Aorta (tissue), 5 donors: ENCODE measurements around the gene C1orf105. TPM values are rescaled to one million over a fixed set of nuclear protein-coding genes. Genes with fewer than 3 reads are reported as not detected.

ENCODE experiments used
- ATAC-seq: fragments of 200-7000 bp; cut with Tn5 transposase; one replicate; pipeline ENCODE4 v1.9.1; 2022; ENCODE audit warnings: moderate library complexity; ENCODE audit not compliant: low FRiP score
- DNase-seq, 2 donors: peaks; one replicate each; pipeline ENCODE4 v3.0.0-alpha.2; 2020
- H3K27ac ChIP-seq, 2 donors: one replicate each; pipeline ENCODE4 v1.5.1; 2013; ENCODE audit warnings: low read length in 2 of 2, mild to moderate bottlenecking in 2 of 2, moderate library complexity in 2 of 2, control low read depth in 1 of 2, inconsistent platforms in 1 of 2, low read depth in 1 of 2
- H3K27me3 ChIP-seq, 2 donors: one replicate each; pipeline ENCODE4 v1.6.1; 2013; ENCODE audit warnings: control low read depth in 1 of 2, low read length in 1 of 2, mild to moderate bottlenecking in 1 of 2, moderate library complexity in 1 of 2; ENCODE audit not compliant: insufficient read depth in 2 of 2, control insufficient read depth in 1 of 2
- H3K36me3 ChIP-seq, 2 donors: one replicate each; pipeline ENCODE4 v1.6.1; 2013; ENCODE audit warnings: control low read depth in 1 of 2, low read length in 1 of 2, mild to moderate bottlenecking in 1 of 2; ENCODE audit not compliant: insufficient read depth in 2 of 2, control insufficient read depth in 1 of 2
- H3K4me1 ChIP-seq, 2 donors: one replicate each; pipeline ENCODE4 v1.6.1; 2013; ENCODE audit warnings: low read length in 2 of 2, control low read depth in 1 of 2, mild to moderate bottlenecking in 1 of 2, moderate library complexity in 1 of 2; ENCODE audit not compliant: insufficient read depth in 2 of 2, control insufficient read depth in 1 of 2
- H3K4me3 ChIP-seq, 2 donors: one replicate each; pipeline ENCODE4 v1.5.1; 2013; ENCODE audit warnings: low read length in 2 of 2, control low read depth in 1 of 2, mild to moderate bottlenecking in 1 of 2
- H3K9me3 ChIP-seq: one replicate; pipeline ENCODE4 v1.6.1; 2013; ENCODE audit warnings: mild to moderate bottlenecking, low read length; ENCODE audit not compliant: control insufficient read depth
- WGBS, 2 donors: extraction: QIAGEN DNeasy Blood & Tissue Kit; methylation state at CpG; one replicate each; pipeline ENCODE4 v1.1.7; 2013; 5-methylcytosine and 5-hydroxymethylcytosine counted together
- intact Hi-C, 2 donors: fragments of 100-400 bp; cut with DNase I; formaldehyde crosslinking; loops; one replicate each; pipeline versions ENCODE4 v1.14.2 to v1.15.0; 2022
- polyA plus RNA-seq, 2 donors: library from polyadenylated mRNA; stranded (reverse); fragments of 200-250 nt; gene quantifications; one replicate each; pipeline ENCODE4 v1.2.3, GENCODE V29; 2013
- total RNA-seq, 2 donors: library from RNA; stranded (reverse); fragmentation: NEBNext Ultra II Directional; extraction: Animal tissue kit (Norgen Biotek cat#: 25700); gene quantifications; one replicate each; pipeline ENCODE4 v1.2.1, GENCODE V29; 2021
- donor health status: healthy with polysubstance abuse.
- donor health status: Bipolar disorder and iron deficiency.
- donor health status: DM: no; HTN: no; CAD: no.
- donor health status: DM: no; HTN: no; CAD: no.
- donor health status: DM: yes; HTN: yes; CAD: no.

The C1orf105 gene
- total and polyA plus RNA-seq, 4 donors = not detected

GRCh38 chr1:172497230-172497629, 76.7 kb downstream of the C1orf105 start:
- H3K27ac ChIP-seq = no peak overlapping the region
- H3K27me3 ChIP-seq = no peaks in the 10 kb centered on the region
- no peaks in the 10 kb centered on the region for H3K9me3 ChIP-seq
- WGBS, 2 donors = 7 to 8% methylated on average over 5 of the region's 5 CpGs
- H3K4me3 ChIP-seq = no peak overlapping the region
- no peaks in the 10 kb centered on the region for H3K36me3 ChIP-seq
- H3K4me1 ChIP-seq = no peaks in the 10 kb centered on the region
- ATAC-seq (no peak), DNase-seq (no peak)
- intact Hi-C loops = no loop called here

DNA sequence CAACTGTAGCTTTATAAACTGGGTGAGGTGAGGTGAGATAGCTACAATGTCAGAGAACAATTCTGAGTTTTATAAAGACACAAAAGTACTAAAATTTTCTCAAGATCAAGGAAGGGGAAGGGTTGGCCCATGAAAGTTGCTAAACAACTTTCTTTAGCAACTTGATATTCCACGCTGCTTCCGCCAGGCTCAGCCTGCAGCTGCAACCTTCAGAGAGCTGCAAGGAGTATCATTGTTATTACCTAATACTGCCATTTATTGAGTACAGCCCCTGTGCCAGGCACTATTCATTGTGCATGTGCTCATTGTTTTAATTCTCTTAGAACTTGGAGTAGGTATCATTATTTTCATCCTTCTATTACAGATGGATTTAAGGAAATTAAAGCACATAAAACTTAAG, 78.4 kb downstream of the C1orf105 start:
- WGBS, 2 donors = 97 to 98% methylated on average over 2 of the region's 2 CpGs
- DNase-seq = no peak
- no peaks in the 10 kb centered on the region for H3K36me3 ChIP-seq
- H3K27me3 ChIP-seq = no peaks in the 10 kb centered on the region
- intact Hi-C loops = no loop called here
- H3K27ac ChIP-seq = no peak overlapping the region
- no peak for ATAC-seq
- no peaks in the 10 kb centered on the region for H3K9me3 ChIP-seq
- no peaks in the 10 kb centered on the region for H3K4me1 ChIP-seq
- no peak overlapping the region for H3K4me3 ChIP-seq

- intact Hi-C loops = no loop called here
- Histone ChIP-seq H3K9me3 (no peaks in the 10 kb centered on the region), H3K27ac (no peak overlapping the region), H3K4me1 (no peaks in the 10 kb centered on the region), H3K27me3 (no peaks in the 10 kb centered on the region), H3K36me3 (no peaks in the 10 kb centered on the region), H3K4me3 (no peak overlapping the region)
- ATAC-seq (no peak), DNase-seq (no peak)
- 80 to 86% methylated on average over 3 of the region's 3 CpGs for WGBS, 2 donors
These were observed 79.2 kb downstream of the C1orf105 start for GRCh38 chr1:172499636-172500141.

GRCh38 chr1:172500207-172500606, 79.7 kb downstream of the C1orf105 start:
- no peaks in the 10 kb centered on the region for H3K9me3 ChIP-seq
- H3K36me3 ChIP-seq = no peaks in the 10 kb centered on the region
- 85 to 91% methylated on average over 2 of the region's 2 CpGs for WGBS, 2 donors
- intact Hi-C loops = no loop called here
- no peak overlapping the region for H3K27ac ChIP-seq
- H3K27me3 ChIP-seq = no peaks in the 10 kb centered on the region
- H3K4me1 ChIP-seq = no peaks in the 10 kb centered on the region
- no peak for ATAC-seq
- DNase-seq = no peak
- no peak overlapping the region for H3K4me3 ChIP-seq

DNA sequence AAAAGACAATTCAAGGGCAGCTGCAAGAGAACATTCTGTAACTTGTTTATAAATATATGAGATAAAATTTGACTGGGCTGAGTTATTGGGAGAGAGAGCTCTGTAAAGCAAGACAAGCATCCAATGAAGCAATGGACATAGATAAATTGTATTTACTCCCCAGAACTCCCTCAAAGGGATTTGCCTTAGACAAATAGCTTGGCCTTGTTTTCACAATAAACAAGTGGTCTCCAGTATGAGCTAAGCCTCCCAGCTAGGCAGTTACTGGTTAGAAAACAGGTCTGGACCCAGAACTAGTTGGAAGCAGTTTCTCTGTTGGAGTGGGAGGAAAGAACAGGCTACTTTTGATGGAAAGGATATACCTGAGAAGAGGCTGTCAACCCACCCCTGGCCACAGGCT, 87.3 kb downstream of the C1orf105 start:
- H3K4me3 ChIP-seq = no peak overlapping the region
- DNase-seq (no peak), ATAC-seq (no peak)
- H3K36me3 ChIP-seq = no peaks in the 10 kb centered on the region
- intact Hi-C loops = no loop called here
- H3K9me3 ChIP-seq = no peaks in the 10 kb centered on the region
- no peak overlapping the region for H3K27ac ChIP-seq
- peaks cover 0 to 2% of the 10 kb centered on the region in 2 donors for H3K27me3 ChIP-seq
- H3K4me1 ChIP-seq = no peaks in the 10 kb centered on the region

DNA sequence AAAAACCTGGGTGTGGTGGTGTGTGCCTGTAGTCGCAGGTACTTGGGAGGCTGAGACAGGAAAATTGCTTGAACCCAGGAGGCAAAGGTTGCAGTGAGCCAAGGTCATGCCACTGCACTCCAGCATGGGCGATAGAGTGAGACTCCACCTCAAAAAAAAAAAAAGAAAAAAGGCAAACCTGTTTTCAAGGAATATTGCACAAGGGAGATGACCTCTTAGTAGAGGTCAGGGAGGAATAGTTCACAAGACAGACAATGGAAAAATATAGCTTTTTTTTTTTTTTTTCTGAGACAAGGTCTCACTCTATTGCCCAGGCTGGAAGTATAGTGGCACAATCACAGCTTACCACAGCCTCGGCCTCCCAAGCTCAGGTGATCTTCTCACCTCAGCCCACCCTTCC, 90.0 kb downstream of the C1orf105 start:
- Histone ChIP-seq H3K36me3 (no peaks in the 10 kb centered on the region), H3K27me3 (peaks cover 0 to 2% of the 10 kb centered on the region in 2 donors), H3K4me3 (no peak overlapping the region), H3K27ac (no peak overlapping the region), H3K4me1 (no peaks in the 10 kb centered on the region), H3K9me3 (no peaks in the 10 kb centered on the region)
- DNase-seq = no peak
- no peak for ATAC-seq
- 93 to 94% methylated on average over 3 of the region's 3 CpGs for WGBS, 2 donors
- intact Hi-C loops = no loop called here

DNA sequence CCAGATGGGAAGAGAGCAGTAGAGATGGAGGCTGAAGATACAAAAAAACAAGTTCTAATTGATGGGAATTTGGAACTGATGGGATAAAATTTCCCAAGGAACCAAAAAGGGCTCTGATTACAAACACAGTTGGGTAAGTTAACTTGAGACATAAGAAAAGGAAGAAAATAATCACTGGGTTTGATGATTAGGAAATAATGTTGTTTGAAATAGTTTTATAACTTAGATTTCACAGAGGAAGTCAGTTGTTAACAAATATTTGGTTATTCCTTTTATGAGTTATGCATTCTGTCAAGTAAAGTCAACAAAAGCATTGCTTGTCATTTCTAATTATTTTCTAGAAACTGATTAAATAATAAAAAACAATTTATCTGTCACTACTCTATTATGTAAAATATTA, 92.1 kb downstream of the C1orf105 start:
- DNase-seq (no peak), ATAC-seq (no peak)
- H3K27me3 ChIP-seq = peaks cover 0 to 2% of the 10 kb centered on the region in 2 donors
- H3K36me3 ChIP-seq = no peaks in the 10 kb centered on the region
- H3K27ac ChIP-seq = no peak overlapping the region
- H3K4me1 ChIP-seq = no peaks in the 10 kb centered on the region
- no peaks in the 10 kb centered on the region for H3K9me3 ChIP-seq
- intact Hi-C loops = no loop called here
- H3K4me3 ChIP-seq = no peak overlapping the region

GRCh38 chr1:172513479-172513878, 93.0 kb downstream of the C1orf105 start:
- no peak overlapping the region for H3K4me3 ChIP-seq
- DNase-seq = no peak
- no peak overlapping the region for H3K27ac ChIP-seq
- H3K4me1 ChIP-seq = no peaks in the 10 kb centered on the region
- no peak for ATAC-seq
- no peaks in the 10 kb centered on the region for H3K36me3 ChIP-seq
- intact Hi-C loops = no loop called here
- H3K27me3 ChIP-seq = no peaks in the 10 kb centered on the region
- H3K9me3 ChIP-seq = no peaks in the 10 kb centered on the region

- no peaks in the 10 kb centered on the region for H3K4me1 ChIP-seq
- ATAC-seq = no peak
These were observed 93.6 kb downstream of the C1orf105 start for GRCh38 chr1:172514108-172514507.

More at GRCh38 chr1:172514108-172514507, 93.6 kb downstream of the C1orf105 start:
- WGBS, 2 donors = 70 to 77% methylated on average over 3 of the region's 3 CpGs
- H3K36me3 ChIP-seq = no peaks in the 10 kb centered on the region
- no peaks in the 10 kb centered on the region for H3K9me3 ChIP-seq
- H3K27ac ChIP-seq = no peak overlapping the region
- H3K27me3 ChIP-seq = no peaks in the 10 kb centered on the region
- no peak overlapping the region for H3K4me3 ChIP-seq
- intact Hi-C loops = no loop called here
- no peak for DNase-seq
